CD4-positive, alpha-beta T cell (primary cell): ENCODE data around the gene ZNF394. TPM values are rescaled to one million over a fixed set of nuclear protein-coding genes. Genes with fewer than 3 reads are reported as not detected.

ENCODE experiments used
- ATAC-seq: fragments of 200-7000 bp; cut with Tn5 transposase; one replicate; pipeline ENCODE4 v1.10.0; 2022; ENCODE audit warnings: mild to moderate bottlenecking; ENCODE audit not compliant: poor library complexity
- CTCF ChIA-PET: fragments of 350-600 bp; sonication (Branson Sonifier 250); formaldehyde crosslinking; loops from one replicate; lab custom pipeline; 2021; ENCODE audit warnings: antibody characterized with exemption, inconsistent platforms; lab: Charles Lee
- POLR2A ChIA-PET: fragments of 350-600 bp; sonication (Branson Sonifier 250); formaldehyde crosslinking; loops from one replicate; lab custom pipeline; 2021; ENCODE audit warnings: antibody characterized with exemption, inconsistent platforms; lab: Charles Lee
- DNase-seq, 14 experiments: peaks; one replicate each; pipeline ENCODE4 v3.0.0-alpha.2; 2013 to 2020; ENCODE audit warnings: mixed read lengths in 2 of 14
- H3K27ac ChIP-seq, 2 donors: one replicate each; pipeline versions ENCODE4 v1.5.1 to v1.7.0; 2013; ENCODE audit warnings: low read length in 2 of 2, low read depth in 1 of 2, mild to moderate bottlenecking in 1 of 2
- H3K27me3 ChIP-seq, 2 experiments: 1 replicate in 1 of 2; 2 replicates in 1 of 2; pipeline versions ENCODE4 v1.6.1 to v1.7.0; 2013; ENCODE audit warnings: low read length in 2 of 2, control low read depth in 1 of 2, mild to moderate bottlenecking in 1 of 2, moderate library complexity in 1 of 2; ENCODE audit not compliant: insufficient read depth in 2 of 2, control insufficient read depth in 1 of 2
- H3K36me3 ChIP-seq: one replicate; pipeline ENCODE4 v1.6.1; 2013; ENCODE audit warnings: low read length, control low read depth; ENCODE audit not compliant: insufficient read depth
- H3K4me1 ChIP-seq: one replicate; pipeline ENCODE4 v1.6.1; 2013; ENCODE audit warnings: low read length, control low read depth; ENCODE audit not compliant: insufficient read depth
- H3K4me3 ChIP-seq: one replicate; pipeline ENCODE4 v1.5.1; 2013; ENCODE audit warnings: mild to moderate bottlenecking, low read length, moderate library complexity
- H3K9me3 ChIP-seq, 2 experiments: 1 replicate in 1 of 2; 2 replicates in 1 of 2; pipeline versions ENCODE4 v1.6.1 to v1.7.0; 2013; ENCODE audit warnings: low read length in 2 of 2, mild to moderate bottlenecking in 2 of 2, control low read depth in 1 of 2, moderate library complexity in 1 of 2; ENCODE audit not compliant: control insufficient read depth in 1 of 2, insufficient read depth in 1 of 2
- H3K27ac Mint-ChIP-seq: one replicate; pipeline ENCODE4 v1.8.0; 2020; ENCODE audit warnings: mixed read lengths
- H3K27me3 Mint-ChIP-seq: one replicate; pipeline ENCODE4 v1.8.0; 2021; ENCODE audit warnings: mixed read lengths
- H3K36me3 Mint-ChIP-seq: one replicate; pipeline ENCODE4 v1.8.0; 2021; ENCODE audit warnings: low read depth, mixed read lengths
- H3K4me1 Mint-ChIP-seq: one replicate; pipeline ENCODE4 v1.8.0; 2021; ENCODE audit warnings: low read depth, mixed read lengths
- H3K4me3 Mint-ChIP-seq: one replicate; pipeline ENCODE4 v1.8.0; 2020; ENCODE audit warnings: mild to moderate bottlenecking, mixed read lengths
- H3K9me3 Mint-ChIP-seq: one replicate; pipeline ENCODE4 v1.8.0; 2020; ENCODE audit warnings: mixed read lengths
- CTCF ChIP-seq: fragments of 200-600 bp; IDR thresholded peaks from one replicate; pipeline ENCODE4 v1.8.0; 2022; ENCODE audit warnings: antibody characterized with exemption, mild to moderate bottlenecking
- intact Hi-C, 2 experiments: fragments of 100-400 bp; cut with DNase I in 1 of 2; cut with micrococcal nuclease in 1 of 2; formaldehyde crosslinking; loops; one replicate each; pipeline versions ENCODE4 v1.15.1 to v1.9.0; 2023 to 2025; cut with DNase I, micrococcal nuclease
- total RNA-seq, 174 experiments: library from RNA in 2 of 174; stranded (reverse) in 2 of 174; gene quantifications; one replicate each; pipeline ENCODE4 v1.2.3 and lab custom pipeline; 2021 to 2026

Gene ZNF394
- total RNA-seq, 2 experiments from 2014 or later, result 215 to 223 TPM

- Mint-ChIP-seq H3K27ac (no peak overlapping the region), H3K4me1 (no peaks in the 10 kb centered on the region), H3K9me3 (no peaks in the 10 kb centered on the region), H3K27me3 (no peaks in the 10 kb centered on the region), H3K4me3 (no peak overlapping the region), H3K36me3 (peaks cover 70% of the 10 kb centered on the region)
- no peak for DNase-seq
- ATAC-seq, result no peak
- Histone ChIP-seq H3K27ac (no peak overlapping the region), H3K4me1 (no peaks in the 10 kb centered on the region), H3K36me3 (peaks cover 62% of the 10 kb centered on the region), H3K27me3 (no peaks in the 10 kb centered on the region), H3K4me3 (no peak overlapping the region), H3K9me3 (no peaks in the 10 kb centered on the region)
- POLR2A ChIA-PET, result no interaction called here
- CTCF ChIA-PET, result no interaction called here
- no peak for TF ChIP-seq CTCF
- intact Hi-C loops, result no loop called here
Observed at GRCh38 chr7:99451936-99452335, 48.1 kb downstream of the ZNF394 start.

- Mint-ChIP-seq H3K9me3 (no peaks in the 10 kb centered on the region), H3K36me3 (peaks cover 80% of the 10 kb centered on the region), H3K27me3 (no peaks in the 10 kb centered on the region), H3K27ac (no peak overlapping the region), H3K4me1 (no peaks in the 10 kb centered on the region), H3K4me3 (no peak overlapping the region)
- TF ChIP-seq CTCF, result no peak
- Histone ChIP-seq H3K4me1 (no peaks in the 10 kb centered on the region), H3K9me3 (no peaks in the 10 kb centered on the region), H3K27ac (no peak overlapping the region), H3K4me3 (no peak overlapping the region), H3K27me3 (no peaks in the 10 kb centered on the region), H3K36me3 (peaks cover 71% of the 10 kb centered on the region)
- intact Hi-C loops, result no loop called here
- ATAC-seq (no peak), DNase-seq (no peak)
- ChIA-PET POLR2A (interaction anchor here (1.1 kb wide), 1 partner anchor 11 kb away, joined by 3 read pairs; the partner anchor contains the start of genes CPSF4 and PTCD1), CTCF (no interaction called here)
Observed at GRCh38 chr7:99449326-99449725, 50.8 kb downstream of the ZNF394 start.

GRCh38 chr7:99448855-99449254 lies 51.2 kb downstream of the ZNF394 start:
- Mint-ChIP-seq H3K36me3 (peaks cover 78% of the 10 kb centered on the region), H3K27me3 (no peaks in the 10 kb centered on the region), H3K27ac (no peak overlapping the region), H3K4me1 (no peaks in the 10 kb centered on the region), H3K9me3 (no peaks in the 10 kb centered on the region), H3K4me3 (no peak overlapping the region)
- ATAC-seq (no peak), DNase-seq (no peak)
- intact Hi-C loops, result no loop called here
- ChIA-PET POLR2A (interaction anchor here (1.1 kb wide), 1 partner anchor 10 kb away, joined by 3 read pairs; the partner anchor contains the start of genes CPSF4 and PTCD1), CTCF (no interaction called here)
- Histone ChIP-seq H3K27ac (no peak overlapping the region), H3K4me3 (no peak overlapping the region), H3K27me3 (no peaks in the 10 kb centered on the region), H3K9me3 (no peaks in the 10 kb centered on the region), H3K4me1 (no peaks in the 10 kb centered on the region), H3K36me3 (peaks cover 70% of the 10 kb centered on the region)
- TF ChIP-seq CTCF, result no peak
